EL (cell line): Measurements from ENCODE around the gene APCDD1.

Source experiments
- DNase-seq: peaks from one replicate; pipeline ENCODE4 v3.0.0-alpha.2; 2016

Gene APCDD1

GRCh38 chr18:10432781-10433180 lies 21.7 kb upstream of the APCDD1 start:
- no peak for DNase-seq

GRCh38 chr18:10436160-10436559 lies 18.3 kb upstream of the APCDD1 start:
- DNase-seq: no peak

GRCh38 chr18:10437837-10438236 lies 16.6 kb upstream of the APCDD1 start:
- no peak for DNase-seq

- DNase-seq: no peak
Observed at GRCh38 chr18:10439898-10440297, 14.5 kb upstream of the APCDD1 start.

GRCh38 chr18:10440884-10441283 lies 13.6 kb upstream of the APCDD1 start:
- DNase-seq: no peak

- DNase-seq: no peak
Observed at GRCh38 chr18:10441472-10441871, 13.0 kb upstream of the APCDD1 start.

GRCh38 chr18:10442551-10442971 lies 11.9 kb upstream of the APCDD1 start:
- DNase-seq: no peak

- DNase-seq: no peak
Observed at GRCh38 chr18:10443001-10443400, 11.4 kb upstream of the APCDD1 start.

- no peak for DNase-seq
Observed at GRCh38 chr18:10444314-10445006, 10.0 kb upstream of the APCDD1 start.

- peak; percentile 9 for DNase-seq
Observed at GRCh38 chr18:10449396-10449795, 5.0 kb upstream of the APCDD1 start.

GRCh38 chr18:10450986-10451385 lies 3.4 kb upstream of the APCDD1 start:
- DNase-seq: no peak

- DNase-seq: no peak
Observed at GRCh38 chr18:10453261-10453805, 1.1 kb upstream of the APCDD1 start.

- peak; percentile 34 for DNase-seq
Observed at GRCh38 chr18:10454681-10455557, 484 bp downstream of the APCDD1 start.

GRCh38 chr18:10455726-10456453 lies 1.5 kb downstream of the APCDD1 start:
- no peak for DNase-seq

- no peak for DNase-seq
Observed at GRCh38 chr18:10456718-10457117, 2.3 kb downstream of the APCDD1 start.

GRCh38 chr18:10457128-10457527 lies 2.7 kb downstream of the APCDD1 start:
- no peak for DNase-seq

GRCh38 chr18:10457767-10458166 lies 3.3 kb downstream of the APCDD1 start:
- no peak for DNase-seq

GRCh38 chr18:10458691-10459090 lies 4.3 kb downstream of the APCDD1 start:
- DNase-seq: no peak

- DNase-seq: no peak
Observed at GRCh38 chr18:10459587-10459986, 5.2 kb downstream of the APCDD1 start.

- DNase-seq: no peak
Observed at GRCh38 chr18:10460414-10461018, 6.1 kb downstream of the APCDD1 start.

GRCh38 chr18:10461989-10462388 lies 7.6 kb downstream of the APCDD1 start:
- DNase-seq: no peak

GRCh38 chr18:10462597-10462996 lies 8.2 kb downstream of the APCDD1 start:
- no peak for DNase-seq

- DNase-seq: no peak
Observed at GRCh38 chr18:10463096-10463495, 8.7 kb downstream of the APCDD1 start.
